Liver (tissue), 3 donors: Measurements from ENCODE around the gene GULP1.

ENCODE experiments used
- ATF3 ChIP-seq: IDR thresholded peaks from 2 replicates; pipeline ENCODE4 v1.6.1; 2016; ENCODE audit warnings: antibody characterized with exemption
- CTCF ChIP-seq: fragments of 150-350 bp; IDR thresholded peaks from 2 replicates; pipeline ENCODE4 v1.5.1; 2017; ENCODE audit warnings: improper control_type of control experiment, low read depth, low read length; ENCODE audit not compliant: missing input control
- EGR1 ChIP-seq, 2 donors: IDR thresholded peaks; 2 replicates each; pipeline ENCODE4 v1.6.1; 2016 to 2018; ENCODE audit warnings: antibody characterized with exemption in 2 of 2, low read depth in 2 of 2
- GABPA ChIP-seq, 2 donors: IDR thresholded peaks in 1 of 2; conservative IDR thresholded peaks in 1 of 2; 2 replicates each; pipeline ENCODE4 v1.6.1; 2016; ENCODE audit warnings: antibody characterized with exemption in 2 of 2, mild to moderate bottlenecking in 1 of 2, moderate library complexity in 1 of 2
- JUND ChIP-seq, 2 donors: IDR thresholded peaks; 2 replicates each; pipeline ENCODE4 v1.6.1; 2016; ENCODE audit warnings: antibody characterized with exemption in 2 of 2
- MAX ChIP-seq: IDR thresholded peaks from 2 replicates; pipeline ENCODE4 v1.6.1; 2016; ENCODE audit warnings: antibody characterized with exemption
- RAD21 ChIP-seq, 2 donors: IDR thresholded peaks; 2 replicates each; pipeline ENCODE4 v1.6.1; 2016; ENCODE audit warnings: antibody characterized with exemption in 2 of 2, mild to moderate bottlenecking in 2 of 2
- REST ChIP-seq: IDR thresholded peaks from 2 replicates; pipeline ENCODE4 v1.6.1; 2016; ENCODE audit warnings: antibody characterized with exemption, mild to moderate bottlenecking
- RXRA ChIP-seq, 2 donors: IDR thresholded peaks; 2 replicates each; pipeline ENCODE4 v1.6.1; 2017 to 2018; ENCODE audit warnings: antibody characterized with exemption in 2 of 2, mild to moderate bottlenecking in 1 of 2
- SP1 ChIP-seq: IDR thresholded peaks from 2 replicates; pipeline ENCODE4 v1.6.1; 2018; ENCODE audit warnings: antibody characterized with exemption, mild to moderate bottlenecking
- TAF1 ChIP-seq: conservative IDR thresholded peaks from 2 replicates; pipeline ENCODE4 v1.6.1; 2016; ENCODE audit warnings: antibody characterized with exemption, mild to moderate bottlenecking
- YY1 ChIP-seq: IDR thresholded peaks from 2 replicates; pipeline ENCODE4 v1.6.1; 2016; ENCODE audit warnings: antibody characterized with exemption, mild to moderate bottlenecking
- donor health status: healthy.
- donor health status: healthy.

- TF ChIP-seq CTCF = no peak
- no peak for TF ChIP-seq YY1
- no peak for TF ChIP-seq RAD21 (IDR thresholded peaks at IDR 0.05)
- no peak for TF ChIP-seq ATF3
- no peak for TF ChIP-seq RXRA (IDR thresholded peaks at IDR 0.05)
- TF ChIP-seq REST = no peak
- no peak for TF ChIP-seq EGR1 (IDR thresholded peaks at IDR 0.05; ENCODE audit: low read depth in 2 of 2)
- TF ChIP-seq GABPA (IDR thresholded peaks at IDR 0.05 in 1 of 2, conservative IDR thresholded peaks at IDR 0.05 in 1 of 2) = no peak
- no peak for TF ChIP-seq MAX
- no peak for TF ChIP-seq SP1
- TF ChIP-seq TAF1 = no peak
- TF ChIP-seq JUND (IDR thresholded peaks at IDR 0.05) = no peak
These were observed 304.4 kb downstream of the GULP1 start for GRCh38 chr2:188596054-188596453.
